MCF 10A (cell line): ENCODE data around the gene ADH7. TPM values are rescaled to one million over a fixed set of nuclear protein-coding genes. Genes with fewer than 3 reads are reported as not detected.
A peak's percentile ranks its signal among the peaks of the same experiment; 100 is the strongest.

Experiments used
- BruUV-seq: library from RNA; stranded (reverse); fragments of 400-500 nt; replicated peaks from 2 replicates; lab custom pipeline; 2021; lab: Mats Ljungman, UMichigan
- CTCF ChIA-PET: fragments of 300-600 bp; sonication (Branson Sonifier 250); formaldehyde crosslinking; extraction: SDS; loops from one replicate; lab custom pipeline; 2021; ENCODE audit warnings: antibody characterized with exemption, inconsistent platforms; lab: Yijun Ruan, JAX
- POLR2A ChIA-PET: fragments of 300-600, 350-650 bp; sonication (Branson Sonifier 250); formaldehyde crosslinking; extraction: SDS; loops from one replicate; lab custom pipeline; 2020; ENCODE audit warnings: antibody characterized with exemption, inconsistent platforms; lab: Yijun Ruan, JAX
- DNase-seq: peaks from one replicate; pipeline ENCODE4 v3.0.0-alpha.2; 2018; ENCODE audit not compliant: unreplicated experiment
- H3K27ac Mint-ChIP-seq: one replicate; pipeline ENCODE4 v1.8.0; 2022; ENCODE audit warnings: mild to moderate bottlenecking, low read depth, mixed read lengths; ENCODE audit not compliant: unreplicated experiment
- H3K27me3 Mint-ChIP-seq: one replicate; pipeline ENCODE4 v1.8.0; 2022; ENCODE audit warnings: mixed read lengths; ENCODE audit not compliant: insufficient read depth, unreplicated experiment
- H3K36me3 Mint-ChIP-seq: one replicate; pipeline ENCODE4 v1.8.0; 2022; ENCODE audit warnings: mild to moderate bottlenecking, moderate library complexity, mixed read lengths; ENCODE audit not compliant: insufficient read depth, unreplicated experiment
- H3K4me1 Mint-ChIP-seq: one replicate; pipeline ENCODE4 v1.8.0; 2022; ENCODE audit warnings: mixed read lengths; ENCODE audit not compliant: insufficient read depth, unreplicated experiment
- H3K4me3 Mint-ChIP-seq: one replicate; pipeline ENCODE4 v1.8.0; 2022; ENCODE audit warnings: mild to moderate bottlenecking, moderate library complexity, mixed read lengths; ENCODE audit not compliant: unreplicated experiment
- H3K9me3 Mint-ChIP-seq: one replicate; pipeline ENCODE4 v1.8.0; 2022; ENCODE audit warnings: mixed read lengths; ENCODE audit not compliant: unreplicated experiment
- CTCF ChIP-seq: fragments of 200-600 bp; IDR thresholded peaks from one replicate; pipeline ENCODE4 v1.8.0; 2022; ENCODE audit warnings: antibody characterized with exemption, mild to moderate bottlenecking; ENCODE audit not compliant: unreplicated experiment
- intact Hi-C: fragments of 100-400 bp; cut with micrococcal nuclease; formaldehyde crosslinking; loops from 2 replicates; pipeline ENCODE4 v1.14.1; 2022
- total RNA-seq: library from RNA; stranded (reverse); gene quantifications from 2 replicates; pipeline ENCODE4 v1.2.3, GENCODE V29; 2022

The ADH7 gene
- total RNA-seq, 1 experiment from 2014 or later, result not detected

GRCh38 chr4:99458911-99459447 lies 23.8 kb upstream of the ADH7 start:
- no peaks in the 10 kb centered on the region for H3K9me3 Mint-ChIP-seq
- peaks cover under 1% of the 10 kb centered on the region for H3K27me3 Mint-ChIP-seq
- H3K27ac Mint-ChIP-seq, result no peak overlapping the region
- H3K4me3 Mint-ChIP-seq, result no peak overlapping the region
- ChIA-PET CTCF (interaction anchor here (0.6 to 2.9 kb wide), 13 partner anchors 22 to 465 kb away, joined by 3 to 16 read pairs (median 3); partner anchors contain the start of genes ADH7 and METAP1), POLR2A (interaction anchor here (0.7 to 2.2 kb wide), 7 partner anchors 10 to 464 kb away, joined by 3 to 8 read pairs (median 3); no protein-coding TSS in a partner anchor)
- DNase-seq, result peak; percentile 45
- H3K4me1 Mint-ChIP-seq, result peaks cover 11% of the 10 kb centered on the region
- BruUV-seq, result no TSS peak
- H3K36me3 Mint-ChIP-seq, result no peaks in the 10 kb centered on the region
- intact Hi-C loops, result no loop called here
- TF ChIP-seq CTCF, result no peak

GRCh38 chr4:99457676-99458075 lies 22.5 kb upstream of the ADH7 start:
- peaks cover 11% of the 10 kb centered on the region for H3K4me1 Mint-ChIP-seq
- no TSS peak for BruUV-seq
- intact Hi-C loops, result no loop called here
- POLR2A ChIA-PET, result interaction anchor here (0.6 to 2.2 kb wide), 4 partner anchors 10 to 282 kb away, joined by 3 to 8 read pairs (median 4); no protein-coding TSS in a partner anchor
- H3K4me3 Mint-ChIP-seq, result no peak overlapping the region
- H3K9me3 Mint-ChIP-seq, result peaks cover 8% of the 10 kb centered on the region
- no peak for DNase-seq
- H3K36me3 Mint-ChIP-seq, result no peaks in the 10 kb centered on the region
- CTCF ChIA-PET, result interaction anchor here (0.6 to 2.9 kb wide), 8 partner anchors 8 to 939 kb away, joined by 3 to 16 read pairs (median 4); partner anchors contain the start of gene ADH1C
- no peak for TF ChIP-seq CTCF
- H3K27me3 Mint-ChIP-seq, result no peaks in the 10 kb centered on the region
- H3K27ac Mint-ChIP-seq, result no peak overlapping the region

GRCh38 chr4:99457270-99457669 lies 22.1 kb upstream of the ADH7 start:
- intact Hi-C loops, result no loop called here
- H3K4me1 Mint-ChIP-seq, result peaks cover 11% of the 10 kb centered on the region
- no peaks in the 10 kb centered on the region for H3K36me3 Mint-ChIP-seq
- H3K27ac Mint-ChIP-seq, result no peak overlapping the region
- no peak overlapping the region for H3K4me3 Mint-ChIP-seq
- no TSS peak for BruUV-seq
- H3K9me3 Mint-ChIP-seq, result peaks cover 12% of the 10 kb centered on the region
- H3K27me3 Mint-ChIP-seq, result no peaks in the 10 kb centered on the region
- CTCF ChIA-PET, result interaction anchor here (0.6 to 2.9 kb wide), 6 partner anchors 8 to 517 kb away, joined by 3 to 16 read pairs (median 4); partner anchors contain the start of gene ADH1C
- no peak for DNase-seq
- no peak for TF ChIP-seq CTCF
- POLR2A ChIA-PET, result interaction anchor here (1.1 to 2.2 kb wide), 3 partner anchors 10 to 19 kb away, joined by 4 to 8 read pairs (median 5); no protein-coding TSS in a partner anchor

- no peak for DNase-seq
- TF ChIP-seq CTCF, result no peak
- Mint-ChIP-seq H3K4me1 (no peaks in the 10 kb centered on the region), H3K36me3 (no peaks in the 10 kb centered on the region), H3K9me3 (peaks cover 18% of the 10 kb centered on the region), H3K27ac (peak overlapping the region; percentile 5), H3K27me3 (no peaks in the 10 kb centered on the region), H3K4me3 (no peak overlapping the region)
- POLR2A ChIA-PET, result interaction anchor here (1.4 kb wide), 1 partner anchor 10 kb away, joined by 4 read pairs; no protein-coding TSS in a partner anchor
- CTCF ChIA-PET, result interaction anchor here (0.9 kb wide), 1 partner anchor 17 kb away, joined by 3 read pairs; no protein-coding TSS in a partner anchor
- no TSS peak for BruUV-seq
- intact Hi-C loops, result no loop called here
Measured at GRCh38 chr4:99447513-99447912, 12.4 kb upstream of the ADH7 start.
